ENCODE data around the gene CT45A2. TPM values are rescaled to one million over a fixed set of nuclear protein-coding genes. Genes with fewer than 3 reads are reported as not detected.
"Not testable (repeated sequence)": the region's sequence is repeated elsewhere in the genome, so short reads cannot be mapped to it uniquely, and the experiment has no call there.

The CT45A2 gene, protein sequence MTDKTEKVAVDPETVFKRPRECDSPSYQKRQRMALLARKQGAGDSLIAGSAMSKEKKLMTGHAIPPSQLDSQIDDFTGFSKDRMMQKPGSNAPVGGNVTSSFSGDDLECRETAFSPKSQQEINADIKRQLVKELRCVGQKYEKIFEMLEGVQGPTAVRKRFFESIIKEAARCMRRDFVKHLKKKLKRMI
- polyA plus RNA-seq (2013, experiment 1 of 2) = not detected
- polyA plus RNA-seq (2013, experiment 2 of 2) = not detected

DNA sequence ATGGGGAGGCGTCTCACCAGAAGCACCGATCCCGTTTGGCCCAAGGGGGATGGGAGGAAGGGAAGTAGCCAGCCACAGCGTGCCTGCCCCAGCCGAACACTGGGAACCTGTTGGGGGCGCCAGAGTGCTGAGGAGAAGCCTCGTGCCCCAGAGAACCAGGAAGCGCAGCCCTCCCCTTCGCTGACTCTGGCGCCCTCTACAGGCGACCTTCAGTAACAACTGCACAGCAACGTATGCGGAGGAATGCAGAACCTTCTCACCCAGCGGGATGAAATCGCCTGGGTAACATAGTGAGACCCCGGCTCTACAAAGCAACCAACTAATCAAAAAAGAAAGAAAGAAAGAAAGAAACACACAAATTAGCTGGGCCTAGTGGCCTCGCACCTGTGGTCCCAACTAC lies at the start of gene CT45A2:
TSS of gene CT45A2 (minus strand) at position 101 of the 400 bp plus-strand sequence. CDS start 3,747 bp downstream, outside the sequence.
- H3K9me3 ChIP-seq (ENCODE audit: control insufficient read depth, low read length); H2BK15ac ChIP-seq (ENCODE audit: low read depth, poor library complexity, severe bottlenecking); H2BK120ac ChIP-seq (ENCODE audit: low read depth, low read length); H3K4me3 ChIP-seq (ENCODE audit: insufficient read depth in 1 of 2, low read depth in 1 of 2, low read length in 2 of 2); H3K18ac ChIP-seq (ENCODE audit: low read depth in 1 of 2, low read length in 2 of 2); H3K27ac ChIP-seq (ENCODE audit: low read length, poor library complexity, severe bottlenecking); H2AFZ ChIP-seq (ENCODE audit: low read depth, low read length); H4K91ac ChIP-seq (ENCODE audit: low read length); H3K4me1 ChIP-seq (ENCODE audit: control insufficient read depth, insufficient read depth, low read depth, low read length); H2BK5ac ChIP-seq (ENCODE audit: low read depth, low read length, poor library complexity, severe bottlenecking); H3K9ac ChIP-seq (ENCODE audit: low read length); H4K8ac ChIP-seq (ENCODE audit: low read length); DNase-seq; H3K27me3 ChIP-seq (ENCODE audit: control insufficient read depth in 1 of 2, insufficient read depth in 1 of 2, low read length in 2 of 2); H3K14ac ChIP-seq (ENCODE audit: low read length in 2 of 2); H2AK5ac ChIP-seq (ENCODE audit: low read length, severe bottlenecking); H3K23ac ChIP-seq (ENCODE audit: low read length in 2 of 2); H3K36me3 ChIP-seq (ENCODE audit: control insufficient read depth in 1 of 2, insufficient read depth in 2 of 2, low read depth in 1 of 2, low read length in 2 of 2); H3K79me1 ChIP-seq (replicated peaks; ENCODE audit: low read length, poor library complexity, severe bottlenecking); H2BK12ac ChIP-seq (ENCODE audit: low read length in 2 of 2); H3K4ac ChIP-seq (ENCODE audit: low read depth in 1 of 2, low read length in 2 of 2); H3K4me2 ChIP-seq (ENCODE audit: low read length, poor library complexity, severe bottlenecking): not testable (repeated sequence)
- WGBS = no CpG with 5 or more reads among the region's 17 CpGs

DNA sequence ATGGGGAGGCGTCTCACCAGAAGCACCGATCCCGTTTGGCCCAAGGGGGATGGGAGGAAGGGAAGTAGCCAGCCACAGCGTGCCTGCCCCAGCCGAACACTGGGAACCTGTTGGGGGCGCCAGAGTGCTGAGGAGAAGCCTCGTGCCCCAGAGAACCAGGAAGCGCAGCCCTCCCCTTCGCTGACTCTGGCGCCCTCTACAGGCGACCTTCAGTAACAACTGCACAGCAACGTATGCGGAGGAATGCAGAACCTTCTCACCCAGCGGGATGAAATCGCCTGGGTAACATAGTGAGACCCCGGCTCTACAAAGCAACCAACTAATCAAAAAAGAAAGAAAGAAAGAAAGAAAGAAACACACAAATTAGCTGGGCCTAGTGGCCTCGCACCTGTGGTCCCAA lies 34.6 kb upstream of the CT45A2 start, which contains the start of gene CT45A8:
TSS of gene CT45A8 (minus strand) at position 101 of the 400 bp plus-strand sequence. CDS start 3,755 bp downstream, outside the sequence.
- not testable (repeated sequence) for H3K79me1 ChIP-seq (replicated peaks; ENCODE audit: low read length, poor library complexity, severe bottlenecking); H2AFZ ChIP-seq (ENCODE audit: low read depth, low read length); H3K18ac ChIP-seq (ENCODE audit: low read depth in 1 of 2, low read length in 2 of 2); H4K8ac ChIP-seq (ENCODE audit: low read length); H3K27ac ChIP-seq (ENCODE audit: low read length, poor library complexity, severe bottlenecking); H2BK15ac ChIP-seq (ENCODE audit: low read depth, poor library complexity, severe bottlenecking); H3K4me3 ChIP-seq (ENCODE audit: insufficient read depth in 1 of 2, low read depth in 1 of 2, low read length in 2 of 2); H3K14ac ChIP-seq (ENCODE audit: low read length in 2 of 2); H2BK12ac ChIP-seq (ENCODE audit: low read length in 2 of 2); DNase-seq; H3K9ac ChIP-seq (ENCODE audit: low read length); H3K4me1 ChIP-seq (ENCODE audit: control insufficient read depth, insufficient read depth, low read depth, low read length); H3K27me3 ChIP-seq (ENCODE audit: control insufficient read depth in 1 of 2, insufficient read depth in 1 of 2, low read length in 2 of 2); H4K91ac ChIP-seq (ENCODE audit: low read length); H3K4ac ChIP-seq (ENCODE audit: low read depth in 1 of 2, low read length in 2 of 2); H3K23ac ChIP-seq (ENCODE audit: low read length in 2 of 2); H2BK5ac ChIP-seq (ENCODE audit: low read depth, low read length, poor library complexity, severe bottlenecking); H2BK120ac ChIP-seq (ENCODE audit: low read depth, low read length); H3K9me3 ChIP-seq (ENCODE audit: control insufficient read depth, low read length); H2AK5ac ChIP-seq (ENCODE audit: low read length, severe bottlenecking); H3K4me2 ChIP-seq (ENCODE audit: low read length, poor library complexity, severe bottlenecking); H3K36me3 ChIP-seq (ENCODE audit: control insufficient read depth in 1 of 2, insufficient read depth in 2 of 2, low read depth in 1 of 2, low read length in 2 of 2)
- WGBS = no CpG with 5 or more reads among the region's 17 CpGs

DNA sequence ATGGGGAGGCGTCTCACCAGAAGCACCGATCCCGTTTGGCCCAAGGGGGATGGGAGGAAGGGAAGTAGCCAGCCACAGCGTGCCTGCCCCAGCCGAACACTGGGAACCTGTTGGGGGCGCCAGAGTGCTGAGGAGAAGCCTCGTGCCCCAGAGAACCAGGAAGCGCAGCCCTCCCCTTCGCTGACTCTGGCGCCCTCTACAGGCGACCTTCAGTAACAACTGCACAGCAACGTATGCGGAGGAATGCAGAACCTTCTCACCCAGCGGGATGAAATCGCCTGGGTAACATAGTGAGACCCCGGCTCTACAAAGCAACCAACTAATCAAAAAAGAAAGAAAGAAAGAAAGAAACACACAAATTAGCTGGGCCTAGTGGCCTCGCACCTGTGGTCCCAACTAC lies 17.4 kb upstream of the CT45A2 start, which contains the start of gene CT45A7:
TSS of gene CT45A7 (minus strand) at position 101 of the 400 bp plus-strand sequence. CDS start 3,747 bp downstream, outside the sequence.
- not testable (repeated sequence) for H3K4me2 ChIP-seq (ENCODE audit: low read length, poor library complexity, severe bottlenecking); H3K27ac ChIP-seq (ENCODE audit: low read length, poor library complexity, severe bottlenecking); H3K9me3 ChIP-seq (ENCODE audit: control insufficient read depth, low read length); H3K4me3 ChIP-seq (ENCODE audit: insufficient read depth in 1 of 2, low read depth in 1 of 2, low read length in 2 of 2); H3K79me1 ChIP-seq (replicated peaks; ENCODE audit: low read length, poor library complexity, severe bottlenecking); H4K8ac ChIP-seq (ENCODE audit: low read length); H3K4me1 ChIP-seq (ENCODE audit: control insufficient read depth, insufficient read depth, low read depth, low read length); H3K9ac ChIP-seq (ENCODE audit: low read length); H3K36me3 ChIP-seq (ENCODE audit: control insufficient read depth in 1 of 2, insufficient read depth in 2 of 2, low read depth in 1 of 2, low read length in 2 of 2); H2BK15ac ChIP-seq (ENCODE audit: low read depth, poor library complexity, severe bottlenecking); DNase-seq; H3K4ac ChIP-seq (ENCODE audit: low read depth in 1 of 2, low read length in 2 of 2); H3K27me3 ChIP-seq (ENCODE audit: control insufficient read depth in 1 of 2, insufficient read depth in 1 of 2, low read length in 2 of 2); H2BK5ac ChIP-seq (ENCODE audit: low read depth, low read length, poor library complexity, severe bottlenecking); H2AFZ ChIP-seq (ENCODE audit: low read depth, low read length); H3K18ac ChIP-seq (ENCODE audit: low read depth in 1 of 2, low read length in 2 of 2); H2BK120ac ChIP-seq (ENCODE audit: low read depth, low read length); H2AK5ac ChIP-seq (ENCODE audit: low read length, severe bottlenecking); H3K23ac ChIP-seq (ENCODE audit: low read length in 2 of 2); H3K14ac ChIP-seq (ENCODE audit: low read length in 2 of 2); H4K91ac ChIP-seq (ENCODE audit: low read length); H2BK12ac ChIP-seq (ENCODE audit: low read length in 2 of 2)
- no CpG with 5 or more reads among the region's 17 CpGs for WGBS

DNA sequence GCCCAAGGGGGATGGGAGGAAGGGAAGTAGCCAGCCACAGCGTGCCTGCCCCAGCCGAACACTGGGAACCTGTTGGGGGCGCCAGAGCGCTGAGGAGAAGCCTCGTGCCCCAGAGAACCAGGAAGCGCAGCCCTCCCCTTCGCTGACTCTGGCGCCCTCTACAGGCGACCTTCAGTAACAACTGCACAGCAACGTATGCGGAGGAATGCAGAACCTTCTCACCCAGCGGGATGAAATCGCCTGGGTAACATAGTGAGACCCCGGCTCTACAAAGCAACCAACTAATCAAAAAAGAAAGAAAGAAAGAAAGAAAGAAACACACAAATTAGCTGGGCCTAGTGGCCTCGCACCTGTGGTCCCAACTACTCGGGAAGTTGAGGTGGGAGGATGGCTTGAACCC lies 17.1 kb downstream of the CT45A2 start, which contains the start of gene CT45A6:
TSS of gene CT45A6 (minus strand) at position 101 of the 400 bp plus-strand sequence. CDS start 3,794 bp downstream, outside the sequence.
- not testable (repeated sequence) for H3K4me3 ChIP-seq (ENCODE audit: insufficient read depth in 1 of 2, low read depth in 1 of 2, low read length in 2 of 2); H3K4ac ChIP-seq (ENCODE audit: low read depth in 1 of 2, low read length in 2 of 2); H3K9ac ChIP-seq (ENCODE audit: low read length); H2BK12ac ChIP-seq (ENCODE audit: low read length in 2 of 2); H3K36me3 ChIP-seq (ENCODE audit: control insufficient read depth in 1 of 2, insufficient read depth in 2 of 2, low read depth in 1 of 2, low read length in 2 of 2); H2BK15ac ChIP-seq (ENCODE audit: low read depth, poor library complexity, severe bottlenecking); H3K27ac ChIP-seq (ENCODE audit: low read length, poor library complexity, severe bottlenecking); H3K23ac ChIP-seq (ENCODE audit: low read length in 2 of 2); H3K4me1 ChIP-seq (ENCODE audit: control insufficient read depth, insufficient read depth, low read depth, low read length); H4K8ac ChIP-seq (ENCODE audit: low read length); H3K18ac ChIP-seq (ENCODE audit: low read depth in 1 of 2, low read length in 2 of 2); H3K4me2 ChIP-seq (ENCODE audit: low read length, poor library complexity, severe bottlenecking); H2AK5ac ChIP-seq (ENCODE audit: low read length, severe bottlenecking); H3K79me1 ChIP-seq (replicated peaks; ENCODE audit: low read length, poor library complexity, severe bottlenecking); H3K27me3 ChIP-seq (ENCODE audit: control insufficient read depth in 1 of 2, insufficient read depth in 1 of 2, low read length in 2 of 2); H3K14ac ChIP-seq (ENCODE audit: low read length in 2 of 2); H2AFZ ChIP-seq (ENCODE audit: low read depth, low read length); H4K91ac ChIP-seq (ENCODE audit: low read length); DNase-seq; H2BK5ac ChIP-seq (ENCODE audit: low read depth, low read length, poor library complexity, severe bottlenecking); H2BK120ac ChIP-seq (ENCODE audit: low read depth, low read length); H3K9me3 ChIP-seq (ENCODE audit: control insufficient read depth, low read length)
- no CpG with 5 or more reads among the region's 16 CpGs for WGBS

Data from mesenchymal stem cell (in vitro differentiated cells and primary cell).